ENCODE data around the gene TPCN2.

TPCN2 gene

GRCh38 chr11:69122326-69122629, 73.5 kb downstream of the TPCN2 start:
- Histone ChIP-seq H3K4me3 (ENCODE audit: low read depth, low read length) (no peak overlapping the region), H3K27ac (no peak overlapping the region), H3K27me3 (replicated peaks) (no peaks in the 10 kb centered on the region), H3K36me3 (replicated peaks) (no peaks in the 10 kb centered on the region)
- DNase-seq: no peak
- in situ Hi-C loops (cut with HindIII; ENCODE audit: low pct_ligation_motif_present, low sequenced_read_pairs): loop anchor here (25.0 kb wide), 1 partner anchor 540 kb away; no protein-coding TSS in a partner anchor
- no peak for TF ChIP-seq CTCF (IDR thresholded peaks at IDR 0.05; ENCODE audit: low read depth, low read length, missing control alignments)

- no peak for TF ChIP-seq CTCF (IDR thresholded peaks at IDR 0.05; ENCODE audit: low read depth, low read length, missing control alignments)
- no peaks in the 10 kb centered on the region for H3K27me3 ChIP-seq (replicated peaks)
- H3K36me3 ChIP-seq (replicated peaks): no peaks in the 10 kb centered on the region
- in situ Hi-C loops (cut with HindIII; ENCODE audit: low pct_ligation_motif_present, low sequenced_read_pairs): loop anchor here (25.0 kb wide), 1 partner anchor 539 kb away; no protein-coding TSS in a partner anchor
- H3K27ac ChIP-seq: no peak overlapping the region
- peak; percentile 58 for DNase-seq
- H3K4me3 ChIP-seq (ENCODE audit: low read depth, low read length): peak overlapping the region; percentile 5
These were observed 74.1 kb downstream of the TPCN2 start for GRCh38 chr11:69122630-69123431.

- DNase-seq: no peak
- no peak overlapping the region for H3K27ac ChIP-seq
- H3K4me3 ChIP-seq (ENCODE audit: low read depth, low read length): no peak overlapping the region
- no peaks in the 10 kb centered on the region for H3K27me3 ChIP-seq (replicated peaks)
- TF ChIP-seq CTCF (IDR thresholded peaks at IDR 0.05; ENCODE audit: low read depth, low read length, missing control alignments): peak; percentile 15
- in situ Hi-C loops (cut with HindIII; ENCODE audit: low pct_ligation_motif_present, low sequenced_read_pairs): loop anchor here (25.0 kb wide), 1 partner anchor 538 kb away; no protein-coding TSS in a partner anchor
- no peaks in the 10 kb centered on the region for H3K36me3 ChIP-seq (replicated peaks)
These were observed 75.1 kb downstream of the TPCN2 start for GRCh38 chr11:69123593-69124545.

- no peak overlapping the region for H3K27ac ChIP-seq
- in situ Hi-C loops (cut with HindIII; ENCODE audit: low pct_ligation_motif_present, low sequenced_read_pairs): no loop called here
- no peaks in the 10 kb centered on the region for H3K36me3 ChIP-seq (replicated peaks)
- H3K27me3 ChIP-seq (replicated peaks): no peaks in the 10 kb centered on the region
- no peak for DNase-seq
- no peak for TF ChIP-seq CTCF (IDR thresholded peaks at IDR 0.05; ENCODE audit: low read depth, low read length, missing control alignments)
- no peak overlapping the region for H3K4me3 ChIP-seq (ENCODE audit: low read depth, low read length)
These were observed 77.1 kb downstream of the TPCN2 start for GRCh38 chr11:69125861-69126260.

- DNase-seq: no peak
- Histone ChIP-seq H3K27me3 (replicated peaks) (no peaks in the 10 kb centered on the region), H3K4me3 (ENCODE audit: low read depth, low read length) (no peak overlapping the region), H3K36me3 (replicated peaks) (no peaks in the 10 kb centered on the region), H3K27ac (no peak overlapping the region)
- in situ Hi-C loops (cut with HindIII; ENCODE audit: low pct_ligation_motif_present, low sequenced_read_pairs): no loop called here
- no peak for TF ChIP-seq CTCF (IDR thresholded peaks at IDR 0.05; ENCODE audit: low read depth, low read length, missing control alignments)
These were observed 77.6 kb downstream of the TPCN2 start for GRCh38 chr11:69126286-69126685.
